T-cell (primary cell): ENCODE measurements around the gene GPC5. TPM values are rescaled to one million over a fixed set of nuclear protein-coding genes. Genes with fewer than 3 reads are reported as not detected.

Experiments used
- ATAC-seq, 4 experiments: fragments of 200-7000 bp in 3 of 4; fragments of 150-1000 bp in 1 of 4; cut with Tn5 transposase; replicated peaks in 1 of 4; 1 replicate in 3 of 4; 2 replicates in 1 of 4; pipeline ENCODE4 v1.10.0; 2021; ENCODE audit warnings: moderate library complexity in 3 of 4, mild to moderate bottlenecking in 2 of 4, moderate number of reproducible peaks in 1 of 4
- CTCF ChIA-PET, 2 donors: fragments of 300-600 bp; sonication (Branson Sonifier 250); formaldehyde crosslinking; loops; one replicate each; lab custom pipeline; 2022; ENCODE audit warnings: antibody characterized with exemption in 2 of 2; lab: Charles Lee
- POLR2A ChIA-PET, 2 donors: fragments of 300-600 bp; sonication (Branson Sonifier 250); formaldehyde crosslinking; loops; one replicate each; lab custom pipeline; 2022; ENCODE audit warnings: antibody characterized with exemption in 2 of 2; lab: Charles Lee
- DNase-seq, 35 experiments: peaks; one replicate each; pipeline versions ENCODE4 v3.0.0 to v3.0.0-alpha.2; 2013 to 2023
- H3K27ac ChIP-seq: one replicate; pipeline ENCODE4 v1.5.1; 2013; ENCODE audit warnings: low read length
- H3K27me3 ChIP-seq, 2 experiments: replicated peaks in 1 of 2; 1 replicate in 1 of 2; 2 replicates in 1 of 2; pipeline versions ENCODE4 v1.6.1 to v1.7.0; 2013; ENCODE audit warnings: low read length in 1 of 2, mixed read lengths in 1 of 2; ENCODE audit not compliant: control insufficient read depth in 2 of 2, insufficient read depth in 2 of 2; ENCODE audit errors: extremely low read depth in 1 of 2
- H3K36me3 ChIP-seq, 2 donors: 1 replicate in 1 of 2; 2 replicates in 1 of 2; pipeline versions ENCODE4 v1.6.1 to v1.7.0; 2013; ENCODE audit warnings: low read length in 1 of 2; ENCODE audit not compliant: control insufficient read depth in 2 of 2, insufficient read depth in 1 of 2; ENCODE audit errors: extremely low read depth in 1 of 2
- H3K4me1 ChIP-seq, 2 experiments: 1 replicate in 1 of 2; 2 replicates in 1 of 2; pipeline versions ENCODE4 v1.6.1 to v1.7.0; 2013; ENCODE audit warnings: low read length in 2 of 2, mixed read lengths in 1 of 2; ENCODE audit not compliant: insufficient read depth in 2 of 2, control insufficient read depth in 1 of 2; ENCODE audit errors: extremely low read depth in 1 of 2
- H3K4me3 ChIP-seq, 2 donors: 1 replicate in 1 of 2; 2 replicates in 1 of 2; pipeline versions ENCODE4 v1.5.1 to v1.7.0; 2013; ENCODE audit warnings: mild to moderate bottlenecking in 2 of 2, low read length in 1 of 2, moderate library complexity in 1 of 2; ENCODE audit not compliant: control insufficient read depth in 1 of 2; ENCODE audit errors: extremely low read depth in 1 of 2
- H3K9me3 ChIP-seq: 2 replicates; pipeline ENCODE4 v1.7.0; 2013
- H3K27ac Mint-ChIP-seq, 2 donors: one replicate each; pipeline ENCODE4 v1.8.0; 2020 to 2021; ENCODE audit warnings: mild to moderate bottlenecking in 2 of 2, mixed read lengths in 2 of 2
- H3K27me3 Mint-ChIP-seq, 2 donors: one replicate each; pipeline ENCODE4 v1.8.0; 2021 to 2022; ENCODE audit warnings: mixed read lengths in 2 of 2
- H3K36me3 Mint-ChIP-seq: one replicate; pipeline ENCODE4 v1.8.0; 2021; ENCODE audit warnings: mixed read lengths
- H3K4me1 Mint-ChIP-seq, 3 donors: one replicate each; pipeline ENCODE4 v1.8.0; 2020 to 2022; ENCODE audit warnings: mixed read lengths in 3 of 3, mild to moderate bottlenecking in 1 of 3
- H3K4me3 Mint-ChIP-seq, 3 donors: one replicate each; pipeline ENCODE4 v1.8.0; 2020 to 2022; ENCODE audit warnings: mild to moderate bottlenecking in 3 of 3, mixed read lengths in 3 of 3, moderate library complexity in 3 of 3
- H3K9me3 Mint-ChIP-seq, 3 donors: one replicate each; pipeline ENCODE4 v1.8.0; 2020 to 2022; ENCODE audit warnings: mixed read lengths in 3 of 3
- WGBS: methylation state at CpG from one replicate; pipeline ENCODE4 v1.1.5; 2013; ENCODE audit warnings: missing lambda C conversion rate; ENCODE audit not compliant: insufficient coverage; 5-methylcytosine and 5-hydroxymethylcytosine counted together
- total RNA-seq, 35 experiments: library from RNA in 6 of 35; stranded (reverse) in 6 of 35; fragments of 120-200 nt in 1 of 35; gene quantifications; one replicate each; pipeline versions ENCODE4 v1.2.1 to v1.2.4 and lab custom pipeline; 2013 to 2026

Gene GPC5
- total RNA-seq, 5 donors from 2014 or later (not counting 1 experiment from before 2014, with no cell fraction given) = 0.12 to 0.39 (median 0.26) TPM

DNA sequence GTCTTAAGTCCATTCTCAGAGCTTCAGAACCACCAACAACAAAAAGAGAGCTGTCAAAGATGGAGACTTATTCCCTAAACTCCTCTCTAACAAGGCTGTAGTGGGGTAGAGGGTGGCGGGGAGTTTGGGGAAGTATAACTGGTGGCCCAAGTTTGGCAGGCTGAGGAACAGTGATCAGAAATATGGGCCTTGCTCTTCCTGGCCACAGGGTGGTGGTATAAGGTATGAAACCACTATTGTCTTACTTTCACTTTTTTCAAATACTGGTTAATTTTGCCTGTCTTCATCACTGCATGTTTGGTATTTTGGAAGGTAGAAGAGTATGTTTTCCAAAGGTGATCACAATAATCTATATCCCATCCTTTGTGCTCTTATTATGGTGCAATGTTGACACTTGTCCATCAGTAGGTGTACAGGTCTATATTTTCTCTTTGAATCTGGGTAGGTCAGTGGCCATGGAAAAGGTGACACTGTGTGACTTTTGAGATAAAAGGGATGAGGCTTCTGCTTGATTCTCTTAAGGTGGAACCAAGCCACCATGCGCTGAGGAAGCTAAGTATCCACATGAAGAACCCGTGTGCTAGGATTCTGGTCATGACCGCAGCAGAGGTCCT lies 23.2 kb upstream of the GPC5 start:
- ChIA-PET CTCF (interaction anchor here in 1 of 2 donors (1.2 kb wide), 1 partner anchor 347 kb away, joined by 3 read pairs; no protein-coding TSS in a partner anchor), POLR2A (no interaction called here)
- Histone ChIP-seq H3K27ac (no peak overlapping the region), H3K9me3 (no peaks in the 10 kb centered on the region), H3K27me3 (no peaks in the 10 kb centered on the region), H3K4me1 (no peaks in the 10 kb centered on the region), H3K36me3 (no peaks in the 10 kb centered on the region), H3K4me3 (no peak overlapping the region)
- H3K27me3 Mint-ChIP-seq = peaks cover 3 to 13% of the 10 kb centered on the region in 2 donors
- peak in 3 of 35 experiments; percentile 0 to 41 (median 2) for DNase-seq
- H3K36me3 Mint-ChIP-seq = no peaks in the 10 kb centered on the region
- peaks cover 0 to 3% (median 2%) of the 10 kb centered on the region in 3 donors for H3K9me3 Mint-ChIP-seq
- WGBS = 97% methylated on average over 3 of the region's 4 CpGs
- no peak overlapping the region for H3K4me3 Mint-ChIP-seq
- peak in 3 of 4 experiments; percentile 48 to 68 (median 58) for ATAC-seq
- H3K27ac Mint-ChIP-seq = no peak overlapping the region
- peaks cover 0 to 5% (median 4%) of the 10 kb centered on the region in 3 donors for H3K4me1 Mint-ChIP-seq

DNA sequence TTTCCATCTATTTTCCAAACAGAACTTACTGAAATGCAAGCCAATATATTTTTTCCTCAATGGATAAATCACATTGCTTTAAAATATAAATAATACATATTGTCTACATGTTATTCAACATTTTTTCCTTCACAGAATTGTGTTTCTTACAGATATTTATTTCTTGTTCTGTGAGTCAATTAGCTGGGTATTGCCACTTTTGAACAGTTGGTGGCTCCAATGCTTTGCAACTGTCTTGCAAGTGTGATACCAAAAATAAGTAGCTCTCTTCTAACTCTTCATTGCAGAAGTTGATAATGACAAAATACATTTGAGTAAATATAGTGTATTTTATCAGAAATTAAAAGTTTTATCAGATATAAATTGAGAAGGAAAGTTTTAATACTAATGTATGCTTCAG lies 17.1 kb upstream of the GPC5 start:
- Histone ChIP-seq H3K27ac (no peak overlapping the region), H3K27me3 (no peaks in the 10 kb centered on the region), H3K4me1 (no peaks in the 10 kb centered on the region), H3K9me3 (no peaks in the 10 kb centered on the region), H3K36me3 (no peaks in the 10 kb centered on the region), H3K4me3 (no peak overlapping the region)
- Mint-ChIP-seq H3K36me3 (no peaks in the 10 kb centered on the region), H3K4me3 (no peak overlapping the region), H3K27ac (no peak overlapping the region), H3K4me1 (peaks cover 0 to 3% (median 0%) of the 10 kb centered on the region in 3 donors), H3K9me3 (peaks cover 0 to 3% (median 2%) of the 10 kb centered on the region in 3 donors), H3K27me3 (peaks cover 5 to 8% of the 10 kb centered on the region in 2 donors)
- ATAC-seq = no peak
- DNase-seq = peak in 1 of 35 experiments; percentile 19
- ChIA-PET POLR2A (no interaction called here), CTCF (interaction anchor here in 1 of 2 donors (1.0 kb wide), 1 partner anchor 25 kb away, joined by 5 read pairs; no protein-coding TSS in a partner anchor)

DNA sequence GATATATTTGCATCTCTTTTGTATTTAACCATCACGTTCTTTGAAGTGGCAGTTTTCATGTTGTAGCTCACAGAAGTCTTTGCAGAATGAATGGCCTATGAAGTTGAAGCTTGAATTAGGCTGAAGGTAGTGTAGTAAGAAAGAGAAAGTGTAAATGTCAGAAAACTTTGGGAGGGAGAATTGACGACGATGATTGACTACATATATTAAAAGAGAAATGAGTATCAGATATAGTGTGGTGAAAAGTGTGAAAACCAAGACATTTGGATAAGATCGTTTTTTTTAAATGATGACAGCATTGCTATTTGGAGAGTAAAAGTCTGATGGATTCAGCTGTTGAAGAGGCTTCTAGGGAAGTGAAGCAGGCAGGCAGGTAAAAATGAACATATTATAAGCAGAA lies 14.6 kb upstream of the GPC5 start:
- Mint-ChIP-seq H3K27me3 (peaks cover 9 to 20% of the 10 kb centered on the region in 2 donors), H3K36me3 (no peaks in the 10 kb centered on the region), H3K9me3 (peaks cover 0 to 3% (median 2%) of the 10 kb centered on the region in 3 donors), H3K27ac (no peak overlapping the region), H3K4me3 (no peak overlapping the region), H3K4me1 (peaks cover 0 to 3% (median 0%) of the 10 kb centered on the region in 3 donors)
- ChIA-PET CTCF (no interaction called here), POLR2A (no interaction called here)
- no peaks in the 10 kb centered on the region for H3K36me3 ChIP-seq
- H3K27me3 ChIP-seq = no peaks in the 10 kb centered on the region
- no peaks in the 10 kb centered on the region for H3K4me1 ChIP-seq
- 33% methylated on average over 1 of the region's 4 CpGs for WGBS
- DNase-seq = no peak
- no peak overlapping the region for H3K4me3 ChIP-seq
- H3K9me3 ChIP-seq = no peaks in the 10 kb centered on the region
- no peak for ATAC-seq
- no peak overlapping the region for H3K27ac ChIP-seq

DNA sequence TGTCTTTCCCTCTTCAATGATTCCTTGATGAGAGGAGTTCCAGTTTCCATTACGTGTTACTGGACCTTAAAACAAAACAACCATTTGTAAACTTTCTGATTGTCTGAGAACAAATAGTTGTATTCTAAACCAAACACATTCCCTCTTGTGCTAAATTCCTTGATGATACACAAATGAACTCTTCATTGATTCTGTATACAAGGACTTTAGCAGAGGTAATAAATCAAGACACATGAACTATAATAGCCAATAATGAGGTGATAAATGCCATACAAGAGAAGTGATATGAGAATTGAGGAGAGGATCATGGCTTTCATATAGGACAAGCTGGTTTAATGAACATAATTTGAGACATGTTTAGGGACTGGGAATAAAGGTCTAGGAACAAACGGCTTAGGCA lies 13.5 kb upstream of the GPC5 start:
- peaks cover 0 to 3% (median 0%) of the 10 kb centered on the region in 3 donors for H3K4me1 Mint-ChIP-seq
- no peaks in the 10 kb centered on the region for H3K27me3 ChIP-seq
- H3K36me3 Mint-ChIP-seq = no peaks in the 10 kb centered on the region
- ChIA-PET POLR2A (no interaction called here), CTCF (interaction anchor here in 1 of 2 donors (0.7 kb wide), 1 partner anchor 8 kb away, joined by 3 read pairs; no protein-coding TSS in a partner anchor)
- H3K27me3 Mint-ChIP-seq = peaks cover 17 to 25% of the 10 kb centered on the region in 2 donors
- no peak overlapping the region for H3K27ac Mint-ChIP-seq
- DNase-seq = no peak
- H3K4me1 ChIP-seq = no peaks in the 10 kb centered on the region
- H3K36me3 ChIP-seq = no peaks in the 10 kb centered on the region
- H3K27ac ChIP-seq = no peak overlapping the region
- H3K4me3 ChIP-seq = no peak overlapping the region
- no peak for ATAC-seq
- no peak overlapping the region for H3K4me3 Mint-ChIP-seq
- no peaks in the 10 kb centered on the region for H3K9me3 Mint-ChIP-seq
- WGBS = 100% methylated on average over 1 of the region's 2 CpGs
- no peaks in the 10 kb centered on the region for H3K9me3 ChIP-seq

DNA sequence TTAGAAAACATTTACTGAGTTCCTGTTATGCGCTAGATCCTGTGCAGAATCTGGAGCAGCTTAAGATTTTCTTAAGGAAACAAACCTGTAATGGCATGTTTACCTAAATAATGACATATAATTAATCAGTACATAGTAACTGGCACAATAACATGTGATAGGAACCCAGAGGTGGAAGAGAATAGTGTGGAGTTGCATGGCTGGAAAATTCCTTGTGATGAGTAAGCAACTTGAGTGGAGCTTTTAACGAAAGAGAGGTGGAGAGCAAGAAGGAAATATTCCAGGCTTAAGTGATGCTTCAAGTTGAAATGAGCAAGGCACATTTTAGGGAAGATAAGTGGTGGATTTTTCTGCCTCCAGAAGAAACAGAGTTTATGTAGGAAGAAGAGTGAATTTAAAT lies 9.2 kb upstream of the GPC5 start:
- ATAC-seq (no peak), DNase-seq (no peak)
- ChIA-PET CTCF (interaction anchor here (0.6 to 2.5 kb wide), 2 partner anchors 18 to 57 kb away, joined by 3 to 10 read pairs; no protein-coding TSS in a partner anchor), POLR2A (interaction anchor here in 1 of 2 donors (0.6 kb wide), 1 partner anchor 12 kb away, joined by 3 read pairs; no protein-coding TSS in a partner anchor)
- Histone ChIP-seq H3K27ac (no peak overlapping the region), H3K9me3 (no peaks in the 10 kb centered on the region), H3K36me3 (no peaks in the 10 kb centered on the region), H3K4me3 (no peak overlapping the region), H3K4me1 (no peaks in the 10 kb centered on the region), H3K27me3 (peaks cover 2 to 6% of the 10 kb centered on the region in 2 experiments)
- 83% methylated on average over 1 of the region's 2 CpGs for WGBS
- H3K9me3 Mint-ChIP-seq = no peaks in the 10 kb centered on the region
- H3K27ac Mint-ChIP-seq = no peak overlapping the region
- peaks cover 40 to 46% of the 10 kb centered on the region in 2 donors for H3K27me3 Mint-ChIP-seq
- H3K4me3 Mint-ChIP-seq = no peak overlapping the region
- no peaks in the 10 kb centered on the region for H3K36me3 Mint-ChIP-seq
- no peaks in the 10 kb centered on the region for H3K4me1 Mint-ChIP-seq

DNA sequence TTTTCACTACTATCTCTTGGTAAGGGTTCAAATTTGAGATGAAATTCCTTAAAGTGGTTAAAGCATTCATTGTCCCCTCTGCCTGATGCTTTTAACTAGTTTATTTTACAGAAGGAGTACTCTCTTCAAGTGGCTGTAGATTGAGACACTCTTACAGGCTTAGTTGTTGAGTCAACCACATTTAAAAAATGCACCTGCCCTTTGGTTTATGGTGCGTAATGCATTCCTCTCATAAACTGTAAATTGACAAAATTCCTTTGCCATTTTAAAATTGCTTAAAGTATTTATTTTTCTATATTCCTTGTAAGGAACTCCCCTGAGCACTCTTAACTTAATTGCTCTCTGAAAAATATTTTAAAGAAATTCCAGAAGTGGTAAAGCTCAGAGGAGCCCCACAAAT lies 826 bp upstream of the GPC5 start:
- POLR2A ChIA-PET = no interaction called here
- no CpG with 5 or more reads among the region's 1 CpG for WGBS
- H3K4me1 ChIP-seq = peaks cover 0 to 13% of the 10 kb centered on the region in 2 experiments
- CTCF ChIA-PET = no interaction called here
- H3K27me3 Mint-ChIP-seq = peaks cover 26 to 56% of the 10 kb centered on the region in 2 donors
- no peak overlapping the region for H3K27ac ChIP-seq
- no peak overlapping the region for H3K4me3 ChIP-seq
- DNase-seq (no peak), ATAC-seq (no peak)
- no peaks in the 10 kb centered on the region for H3K36me3 ChIP-seq
- peaks cover 6 to 16% (median 14%) of the 10 kb centered on the region in 3 donors for H3K4me1 Mint-ChIP-seq
- no peaks in the 10 kb centered on the region for H3K36me3 Mint-ChIP-seq
- peak overlapping the region in 1 of 3 donors; percentile 80 for H3K4me3 Mint-ChIP-seq
- no peaks in the 10 kb centered on the region for H3K9me3 ChIP-seq
- no peak overlapping the region for H3K27ac Mint-ChIP-seq
- H3K27me3 ChIP-seq = peaks cover 10 to 40% of the 10 kb centered on the region in 2 experiments
- no peaks in the 10 kb centered on the region for H3K9me3 Mint-ChIP-seq
